DOHH2 (cell line): ENCODE measurements around the gene MAGI1.

ENCODE experiments used
- H3F3A ChIP-seq: fragments of 200-600 bp; sonication (generic), shearing (Covaris generic); 2 replicates; pipeline ENCODE4 v1.6.0; 2016; ENCODE audit warnings: antibody characterized with exemption, mild to moderate bottlenecking; ENCODE audit not compliant: control insufficient read depth, insufficient read depth
- H3K27ac ChIP-seq: fragments of 200-600 bp; sonication (generic); 2 replicates; pipeline ENCODE4 v1.5.1; 2014; ENCODE audit warnings: low read depth, mild to moderate bottlenecking, low read length, moderate library complexity
- H3K27me3 ChIP-seq: fragments of 200-600 bp; sonication (generic); 2 replicates; pipeline ENCODE4 v1.6.1; 2014; ENCODE audit warnings: mild to moderate bottlenecking, low read length, mixed read lengths; ENCODE audit not compliant: control insufficient read depth
- H3K36me3 ChIP-seq: fragments of 200-600 bp; sonication (generic); 2 replicates; pipeline ENCODE4 v1.6.1; 2014; ENCODE audit warnings: mild to moderate bottlenecking, low read length, moderate library complexity, mixed read lengths; ENCODE audit not compliant: control insufficient read depth
- H3K4me1 ChIP-seq: fragments of 200-600 bp; sonication (generic); 2 replicates; pipeline ENCODE4 v1.6.1; 2014; ENCODE audit warnings: mild to moderate bottlenecking, low read length, mixed read lengths; ENCODE audit not compliant: control insufficient read depth
- H3K4me2 ChIP-seq: fragments of 200-600 bp; sonication (generic); 2 replicates; pipeline ENCODE4 v1.6.0; 2014; ENCODE audit warnings: mild to moderate bottlenecking, low read length, moderate library complexity
- H3K4me3 ChIP-seq: fragments of 200-600 bp; sonication (generic); 2 replicates; pipeline ENCODE4 v1.5.1; 2014; ENCODE audit warnings: mild to moderate bottlenecking, low read length, mixed read lengths
- H3K79me2 ChIP-seq: fragments of 200-600 bp; sonication (generic); 2 replicates; pipeline ENCODE4 v1.6.1; 2014; ENCODE audit warnings: mild to moderate bottlenecking, low read length, mixed read lengths; ENCODE audit not compliant: control insufficient read depth
- H3K9me2 ChIP-seq: fragments of 200-600 bp; sonication (generic); replicated peaks from 2 replicates; pipeline ENCODE4 v1.6.1; 2014; ENCODE audit warnings: mild to moderate bottlenecking, low read length, mixed read lengths; ENCODE audit not compliant: control insufficient read depth
- H3K9me3 ChIP-seq: fragments of 200-600 bp; sonication (generic); 2 replicates; pipeline ENCODE4 v1.6.1; 2014; ENCODE audit warnings: antibody characterized with exemption, low read length, mixed read lengths; ENCODE audit not compliant: control insufficient read depth, insufficient read depth
- H4K20me1 ChIP-seq: fragments of 200-600 bp; sonication (generic); 2 replicates; pipeline ENCODE4 v1.6.0; 2014; ENCODE audit warnings: low read depth, mild to moderate bottlenecking, antibody characterized with exemption, low read length, moderate library complexity; ENCODE audit not compliant: control insufficient read depth, insufficient read depth
- CTCF ChIP-seq: fragments of 200-600 bp; sonication (generic); IDR thresholded peaks from one replicate; pipeline ENCODE4 v1.5.1; 2014; ENCODE audit warnings: antibody characterized with exemption, mild to moderate bottlenecking, low read depth, low read length; ENCODE audit not compliant: poor library complexity, severe bottlenecking
- EZH2phosphoT487 ChIP-seq: fragments of 200-600 bp; sonication (generic); IDR thresholded peaks from 2 replicates; pipeline ENCODE4 v1.6.1; 2017; ENCODE audit warnings: borderline replicate concordance, mild to moderate bottlenecking, antibody characterized with exemption, low read length, moderate library complexity, mixed read lengths

Gene MAGI1

GRCh38 chr3:65788461-65788860, 250.3 kb downstream of the MAGI1 start:
- Histone ChIP-seq H3K27me3 (no peaks in the 10 kb centered on the region), H3K36me3 (no peaks in the 10 kb centered on the region), H3K9me3 (no peaks in the 10 kb centered on the region), H3K79me2 (no peaks in the 10 kb centered on the region), H4K20me1 (no peaks in the 10 kb centered on the region), H3K4me1 (no peaks in the 10 kb centered on the region), H3F3A (no peaks in the 10 kb centered on the region), H3K27ac (no peak overlapping the region), H3K4me2 (no peak overlapping the region), H3K9me2 (no peaks in the 10 kb centered on the region), H3K4me3 (no peak overlapping the region)
- no peak for TF ChIP-seq EZH2phosphoT487
- TF ChIP-seq CTCF = no peak

DNA sequence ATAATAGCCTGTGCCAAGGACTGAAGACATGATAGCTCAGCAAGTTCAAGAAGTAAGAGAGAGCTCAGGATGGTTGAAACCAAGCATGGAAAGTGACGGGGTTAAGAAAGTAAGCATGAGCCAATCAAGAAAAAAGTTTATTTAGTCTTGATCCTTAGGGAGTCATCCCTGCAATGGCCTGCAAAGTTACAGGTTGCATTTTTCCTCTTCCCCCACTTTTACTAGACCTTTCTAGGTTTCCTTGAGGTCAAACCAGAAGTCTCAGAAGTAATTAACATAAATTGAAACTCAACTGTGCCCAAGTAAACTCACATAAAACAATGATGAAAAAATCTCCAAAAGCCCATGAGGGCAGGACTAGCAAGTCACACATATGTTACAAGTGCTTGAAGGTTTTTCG, 250.9 kb downstream of the MAGI1 start:
- H3K4me2 ChIP-seq = no peak overlapping the region

GRCh38 chr3:65787340-65787739, 251.4 kb downstream of the MAGI1 start:
- H3F3A ChIP-seq = no peaks in the 10 kb centered on the region

More for the DNA sequence above, 250.9 kb downstream of the MAGI1 start:
- no peaks in the 10 kb centered on the region for H3K27me3 ChIP-seq
- H3K36me3 ChIP-seq = no peaks in the 10 kb centered on the region
- no peaks in the 10 kb centered on the region for H3K9me3 ChIP-seq
- H3K27ac ChIP-seq = no peak overlapping the region
- H4K20me1 ChIP-seq = no peaks in the 10 kb centered on the region
- H3K9me2 ChIP-seq = no peaks in the 10 kb centered on the region
- TF ChIP-seq EZH2phosphoT487 (no peak), CTCF (no peak)
- H3K4me3 ChIP-seq = no peak overlapping the region
- H3K79me2 ChIP-seq = no peaks in the 10 kb centered on the region
- no peaks in the 10 kb centered on the region for H3K4me1 ChIP-seq
- H3F3A ChIP-seq = no peaks in the 10 kb centered on the region

More at GRCh38 chr3:65787340-65787739, 251.4 kb downstream of the MAGI1 start:
- Histone ChIP-seq H3K27ac (no peak overlapping the region), H3K79me2 (no peaks in the 10 kb centered on the region), H3K4me3 (no peak overlapping the region), H4K20me1 (no peaks in the 10 kb centered on the region), H3K9me2 (no peaks in the 10 kb centered on the region), H3K4me2 (no peak overlapping the region), H3K27me3 (no peaks in the 10 kb centered on the region), H3K9me3 (no peaks in the 10 kb centered on the region), H3K4me1 (no peaks in the 10 kb centered on the region), H3K36me3 (no peaks in the 10 kb centered on the region)
- TF ChIP-seq CTCF (no peak), EZH2phosphoT487 (no peak)
